ENCODE measurements around the gene PDE9A.

DNA sequence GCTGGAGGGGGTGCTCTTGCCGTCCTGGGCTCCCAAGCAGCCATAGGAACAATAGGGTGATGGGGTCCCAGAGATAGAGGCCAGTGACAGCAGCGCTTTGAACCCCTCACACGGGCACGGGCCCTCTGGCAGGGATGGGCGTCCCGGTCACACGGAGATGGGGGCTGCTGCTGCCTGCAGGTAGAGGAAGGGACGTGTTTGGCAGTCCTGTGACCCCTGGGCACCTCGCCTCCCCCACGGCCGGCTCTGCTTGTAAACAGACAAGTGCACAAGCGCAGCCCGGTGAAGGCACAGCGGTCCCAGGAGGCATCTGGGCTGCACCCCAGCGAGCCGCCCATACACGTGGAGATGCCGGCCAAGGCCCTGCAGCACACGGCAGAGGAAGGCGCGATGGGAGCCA is 36.5 kb upstream of the PDE9A start:
- TF ChIP-seq, protein P1, sequence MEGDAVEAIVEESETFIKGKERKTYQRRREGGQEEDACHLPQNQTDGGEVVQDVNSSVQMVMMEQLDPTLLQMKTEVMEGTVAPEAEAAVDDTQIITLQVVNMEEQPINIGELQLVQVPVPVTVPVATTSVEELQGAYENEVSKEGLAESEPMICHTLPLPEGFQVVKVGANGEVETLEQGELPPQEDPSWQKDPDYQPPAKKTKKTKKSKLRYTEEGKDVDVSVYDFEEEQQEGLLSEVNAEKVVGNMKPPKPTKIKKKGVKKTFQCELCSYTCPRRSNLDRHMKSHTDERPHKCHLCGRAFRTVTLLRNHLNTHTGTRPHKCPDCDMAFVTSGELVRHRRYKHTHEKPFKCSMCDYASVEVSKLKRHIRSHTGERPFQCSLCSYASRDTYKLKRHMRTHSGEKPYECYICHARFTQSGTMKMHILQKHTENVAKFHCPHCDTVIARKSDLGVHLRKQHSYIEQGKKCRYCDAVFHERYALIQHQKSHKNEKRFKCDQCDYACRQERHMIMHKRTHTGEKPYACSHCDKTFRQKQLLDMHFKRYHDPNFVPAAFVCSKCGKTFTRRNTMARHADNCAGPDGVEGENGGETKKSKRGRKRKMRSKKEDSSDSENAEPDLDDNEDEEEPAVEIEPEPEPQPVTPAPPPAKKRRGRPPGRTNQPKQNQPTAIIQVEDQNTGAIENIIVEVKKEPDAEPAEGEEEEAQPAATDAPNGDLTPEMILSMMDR (IDR thresholded peaks at IDR 0.05): no peak
- TF ChIP-seq EP300 (IDR thresholded peaks at IDR 0.05) (no peak), POLR2A (IDR thresholded peaks at IDR 0.05) (no peak), POLR2AphosphoS5 (IDR thresholded peaks at IDR 0.05) (no peak)
